ENCODE results near the gene ZYX. TPM values are rescaled to one million over a fixed set of nuclear protein-coding genes. Genes with fewer than 3 reads are reported as not detected.
A peak's percentile ranks its signal among the peaks of the same experiment; 100 is the strongest.
"Not testable (repeated sequence)": the region's sequence is repeated elsewhere in the genome, so short reads cannot be mapped to it uniquely, and the experiment has no call there.

The ZYX gene
- total RNA-seq, 3 donors from 2014 or later = 60.2 to 61.0 (median 60.4) TPM

GRCh38 chr7:143415742-143416397, 34.7 kb downstream of the ZYX start:
- Histone ChIP-seq H3K36me3 (no peaks in the 10 kb centered on the region), H3K9me3 (no peaks in the 10 kb centered on the region), H3K4me1 (no peaks in the 10 kb centered on the region), H3K4me3 (peak overlapping the region in 2 of 3 donors; percentile 4 to 36), H3K27ac (peak overlapping the region; percentile 50 to 57), H3K27me3 (no peaks in the 10 kb centered on the region)
- DNase-seq (ENCODE audit: low spot score in 2 of 2) = no peak
- TF ChIP-seq POLR2A (IDR thresholded peaks at IDR 0.05) = no peak
- intact Hi-C loops (cut with DNase I; ENCODE audit: low total_unique reads) = no loop called here

- DNase-seq (ENCODE audit: low spot score in 2 of 2) = no peak
- TF ChIP-seq POLR2A (IDR thresholded peaks at IDR 0.05) (no peak), CTCF (IDR thresholded peaks at IDR 0.05) (peak; percentile 72 to 88 (median 85))
- H3K27me3 ChIP-seq = no peaks in the 10 kb centered on the region
- no peaks in the 10 kb centered on the region for H3K4me1 ChIP-seq
- peak overlapping the region; percentile 50 to 57 for H3K27ac ChIP-seq
- no peaks in the 10 kb centered on the region for H3K36me3 ChIP-seq
- intact Hi-C loops (cut with DNase I; ENCODE audit: low total_unique reads) = no loop called here
- H3K4me3 ChIP-seq = peak overlapping the region in 2 of 3 donors; percentile 4 to 36
- H3K9me3 ChIP-seq = no peaks in the 10 kb centered on the region
These were observed 35.5 kb downstream of the ZYX start for GRCh38 chr7:143416565-143417149.

- no peak for DNase-seq (ENCODE audit: low spot score in 2 of 2)
- no peak for TF ChIP-seq POLR2A (IDR thresholded peaks at IDR 0.05)
- no peak for TF ChIP-seq POLR2AphosphoS5 (IDR thresholded peaks at IDR 0.05)
- no peak for TF ChIP-seq CTCF (IDR thresholded peaks at IDR 0.05)
- intact Hi-C loops (cut with DNase I; ENCODE audit: low total_unique reads) = no loop called here
These were observed 36.7 kb downstream of the ZYX start for GRCh38 chr7:143417734-143418383.

GRCh38 chr7:143418681-143419458, 37.7 kb downstream of the ZYX start:
- intact Hi-C loops (cut with DNase I; ENCODE audit: low total_unique reads) = no loop called here
- H3K27ac ChIP-seq = no peak overlapping the region
- no peak for DNase-seq (ENCODE audit: low spot score in 2 of 2)
- TF ChIP-seq POLR2A (IDR thresholded peaks at IDR 0.05) = no peak
- no peak for TF ChIP-seq CTCF (IDR thresholded peaks at IDR 0.05)
- TF ChIP-seq POLR2AphosphoS5 (IDR thresholded peaks at IDR 0.05) = no peak
- no peaks in the 10 kb centered on the region for H3K27me3 ChIP-seq
- H3K36me3 ChIP-seq = no peaks in the 10 kb centered on the region
- H3K9me3 ChIP-seq = no peaks in the 10 kb centered on the region
- H3K4me1 ChIP-seq = no peaks in the 10 kb centered on the region
- no peak overlapping the region for H3K4me3 ChIP-seq

More at GRCh38 chr7:143417734-143418383, 36.7 kb downstream of the ZYX start:
- Histone ChIP-seq H3K4me1 (no peaks in the 10 kb centered on the region), H3K27me3 (no peaks in the 10 kb centered on the region), H3K9me3 (no peaks in the 10 kb centered on the region), H3K36me3 (no peaks in the 10 kb centered on the region), H3K27ac (no peak overlapping the region), H3K4me3 (no peak overlapping the region)

GRCh38 chr7:143419880-143420279, 38.7 kb downstream of the ZYX start:
- TF ChIP-seq POLR2AphosphoS5 (IDR thresholded peaks at IDR 0.05) (no peak), POLR2A (IDR thresholded peaks at IDR 0.05) (no peak), CTCF (IDR thresholded peaks at IDR 0.05) (no peak)
- no peaks in the 10 kb centered on the region for H3K4me1 ChIP-seq
- H3K9me3 ChIP-seq = no peaks in the 10 kb centered on the region
- peak; percentile 54 to 71 for DNase-seq (ENCODE audit: low spot score in 2 of 2)
- H3K27me3 ChIP-seq = no peaks in the 10 kb centered on the region
- H3K36me3 ChIP-seq = no peaks in the 10 kb centered on the region
- intact Hi-C loops (cut with DNase I; ENCODE audit: low total_unique reads) = no loop called here
- no peak overlapping the region for H3K4me3 ChIP-seq
- H3K27ac ChIP-seq = peak overlapping the region in 1 of 2 donors; percentile 25

GRCh38 chr7:143420624-143421023, 39.5 kb downstream of the ZYX start:
- H3K4me1 ChIP-seq; H3K27ac ChIP-seq; intact Hi-C loops (cut with DNase I; ENCODE audit: low total_unique reads); H3K4me3 ChIP-seq; H3K36me3 ChIP-seq; DNase-seq (ENCODE audit: low spot score in 2 of 2); H3K27me3 ChIP-seq; H3K9me3 ChIP-seq: not testable (repeated sequence)
